ENCODE results near the gene IGFBPL1. TPM values are rescaled to one million over a fixed set of nuclear protein-coding genes. Genes with fewer than 3 reads are reported as not detected.
A peak's percentile ranks its signal among the peaks of the same experiment; 100 is the strongest.

IGFBPL1 gene
- polyA plus RNA-seq, 2 of the 4 experiments (the other 2 are of a cell fraction), result 2.5 to 2.7 TPM

GRCh38 chr9:38441347-38442085 is 17.3 kb upstream of the IGFBPL1 start:
- CTCF ChIA-PET, result interaction anchor here (0.8 to 3.0 kb wide), 4 partner anchors 9 to 693 kb away, joined by 3 to 21 read pairs (median 4); no protein-coding TSS in a partner anchor
- ATAC-seq, result no peak
- POLR2A ChIA-PET, result no interaction called here
- 70% methylated on average over 8 of the region's 8 CpGs for WGBS (ENCODE audit: missing lambda C conversion rate)
- Histone ChIP-seq H3K4me1 (peaks cover 36% of the 10 kb centered on the region), H3K27ac (peak overlapping the region in 1 of 2 experiments; percentile 72; a peak in 1 of 6 replicates), H3K4me3 (no peak overlapping the region), H3K9me3 (peaks cover 5% of the 10 kb centered on the region; the same call in 2 of the 3 replicates), H3K4me2 (no peak overlapping the region)
- no peak for FAIRE-seq
- DNase-seq (ENCODE audit: low read depth in 1 of 2, low spot score in 1 of 2), result no peak
- TF ChIP-seq HEYL (CRISPR knock-in tag; IDR thresholded peaks at IDR 0.05) (no peak), FOSB (CRISPR knock-in tag; IDR thresholded peaks at IDR 0.05) (no peak), EP300 (IDR thresholded peaks at IDR 0.05) (no peak), KDM5A (IDR thresholded peaks at IDR 0.05) (no peak), CHD4 (IDR thresholded peaks at IDR 0.05; ENCODE audit: borderline replicate concordance) (no peak), BCL3 (IDR thresholded peaks at IDR 0.05) (no peak)

- FAIRE-seq (no peak), ATAC-seq (no peak), DNase-seq (ENCODE audit: low read depth in 1 of 2, low spot score in 1 of 2) (no peak)
- POLR2A ChIA-PET, result no interaction called here
- Histone ChIP-seq H3K4me1 (peaks cover 36% of the 10 kb centered on the region), H3K9me3 (peaks cover 8% of the 10 kb centered on the region; the same call in 2 of the 3 replicates), H3K27ac (no peak overlapping the region), H3K4me2 (no peak overlapping the region), H3K4me3 (no peak overlapping the region)
- CTCF ChIA-PET, result interaction anchor here (1.2 to 3.0 kb wide), 2 partner anchors 8 to 24 kb away, joined by 3 to 21 read pairs; no protein-coding TSS in a partner anchor
- TF ChIP-seq FOSL2 (IDR thresholded peaks at IDR 0.05), result no peak
- no peak for TF ChIP-seq FOSL2 (CRISPR knock-in tag; IDR thresholded peaks at IDR 0.05)
- no peak for TF ChIP-seq CHD4 (IDR thresholded peaks at IDR 0.05; ENCODE audit: borderline replicate concordance)
- no peak for TF ChIP-seq JUNB (IDR thresholded peaks at IDR 0.05)
- no peak for TF ChIP-seq HOXA7 (CRISPR knock-in tag; IDR thresholded peaks at IDR 0.05)
- TF ChIP-seq SMC3 (IDR thresholded peaks at IDR 0.05), result no peak
- TF ChIP-seq EHMT2 (IDR thresholded peaks at IDR 0.05; ENCODE audit: low read depth), result no peak
- TF ChIP-seq NR3C1 (IDR thresholded peaks at IDR 0.05), result no peak
- TF ChIP-seq ELK1 (IDR thresholded peaks at IDR 0.05; ENCODE audit: low read depth, low read length), result no peak
- TF ChIP-seq ZFP36 (IDR thresholded peaks at IDR 0.05; ENCODE audit: borderline replicate concordance, partially characterized antibody), result no peak
- no peak for TF ChIP-seq E2F6 (IDR thresholded peaks at IDR 0.05; ENCODE audit: borderline replicate concordance, low read depth)
- no peak for TF ChIP-seq CBX8 (IDR thresholded peaks at IDR 0.05)
- TF ChIP-seq EP300 (IDR thresholded peaks at IDR 0.05), result no peak
- no peak for TF ChIP-seq MAZ (IDR thresholded peaks at IDR 0.05; ENCODE audit: borderline replicate concordance, low read depth, low read length)
- TF ChIP-seq GATA3 (IDR thresholded peaks at IDR 0.05; ENCODE audit: borderline replicate concordance), result no peak
- 88% methylated on average over 3 of the region's 3 CpGs for WGBS (ENCODE audit: missing lambda C conversion rate)
These were observed 16.3 kb upstream of the IGFBPL1 start for GRCh38 chr9:38440516-38440915.

GRCh38 chr9:38439916-38440301 is 15.7 kb upstream of the IGFBPL1 start:
- POLR2A ChIA-PET, result no interaction called here
- ATAC-seq (no peak), FAIRE-seq (no peak), DNase-seq (ENCODE audit: low read depth in 1 of 2, low spot score in 1 of 2) (no peak)
- CTCF ChIA-PET, result interaction anchor here (0.9 to 1.2 kb wide), 2 partner anchors 14 to 23 kb away, joined by 3 to 4 read pairs; no protein-coding TSS in a partner anchor
- TF ChIP-seq JUNB (IDR thresholded peaks at IDR 0.05) (no peak), HOXB5 (CRISPR knock-in tag; IDR thresholded peaks at IDR 0.05) (no peak), MAZ (IDR thresholded peaks at IDR 0.05; ENCODE audit: borderline replicate concordance, low read depth, low read length) (no peak), MAX (IDR thresholded peaks at IDR 0.05) (no peak), ELK1 (IDR thresholded peaks at IDR 0.05; ENCODE audit: low read depth, low read length) (no peak), CBX8 (IDR thresholded peaks at IDR 0.05) (no peak), BCL3 (IDR thresholded peaks at IDR 0.05) (no peak), SMC3 (IDR thresholded peaks at IDR 0.05) (no peak), ZNF302 (CRISPR knock-in tag; IDR thresholded peaks at IDR 0.05) (no peak), NPAS2 (CRISPR knock-in tag; IDR thresholded peaks at IDR 0.05; ENCODE audit: borderline replicate concordance) (no peak), RAD21 (conservative IDR thresholded peaks at IDR 0.05 in 1 of 2, IDR thresholded peaks at IDR 0.05 in 1 of 2) (no peak)
- no peak overlapping the region for H3K4me2 ChIP-seq
- peaks cover 8% of the 10 kb centered on the region; the same call in 2 of the 3 replicates for H3K9me3 ChIP-seq
- H3K27ac ChIP-seq, result no peak overlapping the region
- H3K4me1 ChIP-seq, result peaks cover 39% of the 10 kb centered on the region
- H3K4me3 ChIP-seq, result no peak overlapping the region
- 94% methylated on average over 1 of the region's 1 CpG for WGBS (ENCODE audit: missing lambda C conversion rate)
